Measurements from ENCODE around the gene MYH11.

MYH11 gene

GRCh38 chr16:15870011-15870410 is 13.2 kb upstream of the MYH11 start:
- DNase-seq (ENCODE audit: low read depth, low spot score), result no peak
- Histone ChIP-seq H3K9ac (ENCODE audit: insufficient read length) (no peak overlapping the region), H3K9me3 (ENCODE audit: low read depth, low read length) (no peaks in the 10 kb centered on the region), H3K4me3 (no peak overlapping the region), H3K27ac (no peak overlapping the region), H3K36me3 (ENCODE audit: insufficient read depth, low read length) (peaks cover 47% of the 10 kb centered on the region)
- TF ChIP-seq POLR2AphosphoS5 (IDR thresholded peaks at IDR 0.05; ENCODE audit: borderline replicate concordance, low read depth, low read length) (no peak), FOXP2 (optimal IDR thresholded peaks at IDR 0.05; ENCODE audit: control extremely low read depth, extremely low read length, insufficient read depth) (no peak), EZH2 (IDR thresholded peaks at IDR 0.05) (no peak)

GRCh38 chr16:15866451-15866850 is 9.6 kb upstream of the MYH11 start:
- no peaks in the 10 kb centered on the region for H3K9me3 ChIP-seq (ENCODE audit: low read depth, low read length)
- TF ChIP-seq EZH2 (IDR thresholded peaks at IDR 0.05), result no peak
- TF ChIP-seq POLR2AphosphoS5 (IDR thresholded peaks at IDR 0.05; ENCODE audit: borderline replicate concordance, low read depth, low read length), result no peak
- no peak for DNase-seq (ENCODE audit: low read depth, low spot score)
- H3K27ac ChIP-seq, result no peak overlapping the region
- no peak overlapping the region for H3K9ac ChIP-seq (ENCODE audit: insufficient read length)
- H3K4me3 ChIP-seq, result no peak overlapping the region
- peaks cover 34% of the 10 kb centered on the region for H3K36me3 ChIP-seq (ENCODE audit: insufficient read depth, low read length)

GRCh38 chr16:15865742-15866141 is 8.9 kb upstream of the MYH11 start:
- peaks cover 32% of the 10 kb centered on the region for H3K36me3 ChIP-seq (ENCODE audit: insufficient read depth, low read length)
- H3K9me3 ChIP-seq (ENCODE audit: low read depth, low read length), result no peaks in the 10 kb centered on the region
- no peak overlapping the region for H3K9ac ChIP-seq (ENCODE audit: insufficient read length)
- H3K27ac ChIP-seq, result no peak overlapping the region
- TF ChIP-seq POLR2AphosphoS5 (IDR thresholded peaks at IDR 0.05; ENCODE audit: borderline replicate concordance, low read depth, low read length), result no peak
- no peak for TF ChIP-seq FOXP2 (optimal IDR thresholded peaks at IDR 0.05; ENCODE audit: control extremely low read depth, extremely low read length, insufficient read depth)
- no peak for TF ChIP-seq EZH2 (IDR thresholded peaks at IDR 0.05)
- no peak for DNase-seq (ENCODE audit: low read depth, low spot score)
- H3K4me3 ChIP-seq, result no peak overlapping the region

- Histone ChIP-seq H3K9ac (ENCODE audit: insufficient read length) (no peak overlapping the region), H3K36me3 (ENCODE audit: insufficient read depth, low read length) (peaks cover 25% of the 10 kb centered on the region)
- no peak for DNase-seq (ENCODE audit: low read depth, low spot score)
Observed at GRCh38 chr16:15864939-15865338, 8.1 kb upstream of the MYH11 start.

GRCh38 chr16:15861996-15862395 is 5.2 kb upstream of the MYH11 start:
- H3K27ac ChIP-seq, result no peak overlapping the region
- H3K36me3 ChIP-seq (ENCODE audit: insufficient read depth, low read length), result peaks cover 11% of the 10 kb centered on the region
- H3K4me3 ChIP-seq, result no peak overlapping the region
- TF ChIP-seq FOXP2 (optimal IDR thresholded peaks at IDR 0.05; ENCODE audit: control extremely low read depth, extremely low read length, insufficient read depth) (no peak), EZH2 (IDR thresholded peaks at IDR 0.05) (no peak), POLR2AphosphoS5 (IDR thresholded peaks at IDR 0.05; ENCODE audit: borderline replicate concordance, low read depth, low read length) (no peak)
- no peak for DNase-seq (ENCODE audit: low read depth, low spot score)
- H3K9ac ChIP-seq (ENCODE audit: insufficient read length), result no peak overlapping the region
- no peaks in the 10 kb centered on the region for H3K9me3 ChIP-seq (ENCODE audit: low read depth, low read length)

More at GRCh38 chr16:15864939-15865338, 8.1 kb upstream of the MYH11 start:
- H3K4me3 ChIP-seq, result no peak overlapping the region
- no peaks in the 10 kb centered on the region for H3K9me3 ChIP-seq (ENCODE audit: low read depth, low read length)
- H3K27ac ChIP-seq, result no peak overlapping the region
- no peak for TF ChIP-seq FOXP2 (optimal IDR thresholded peaks at IDR 0.05; ENCODE audit: control extremely low read depth, extremely low read length, insufficient read depth)

GRCh38 chr16:15858921-15859668 is 2.3 kb upstream of the MYH11 start:
- no peak overlapping the region for H3K9ac ChIP-seq (ENCODE audit: insufficient read length)
- no peak overlapping the region for H3K27ac ChIP-seq
- no peak for TF ChIP-seq EZH2 (IDR thresholded peaks at IDR 0.05)
- TF ChIP-seq POLR2AphosphoS5 (IDR thresholded peaks at IDR 0.05; ENCODE audit: borderline replicate concordance, low read depth, low read length), result no peak
- TF ChIP-seq FOXP2 (optimal IDR thresholded peaks at IDR 0.05; ENCODE audit: control extremely low read depth, extremely low read length, insufficient read depth), result no peak
- no peaks in the 10 kb centered on the region for H3K36me3 ChIP-seq (ENCODE audit: insufficient read depth, low read length)
- DNase-seq (ENCODE audit: low read depth, low spot score), result no peak
- H3K4me3 ChIP-seq, result no peak overlapping the region
- H3K9me3 ChIP-seq (ENCODE audit: low read depth, low read length), result no peaks in the 10 kb centered on the region

- H3K27ac ChIP-seq, result no peak overlapping the region
- H3K9me3 ChIP-seq (ENCODE audit: low read depth, low read length), result no peaks in the 10 kb centered on the region
- H3K4me3 ChIP-seq, result no peak overlapping the region
- H3K9ac ChIP-seq (ENCODE audit: insufficient read length), result no peak overlapping the region
- no peak for DNase-seq (ENCODE audit: low read depth, low spot score)
- no peak for TF ChIP-seq FOXP2 (optimal IDR thresholded peaks at IDR 0.05; ENCODE audit: control extremely low read depth, extremely low read length, insufficient read depth)
- no peaks in the 10 kb centered on the region for H3K36me3 ChIP-seq (ENCODE audit: insufficient read depth, low read length)
Observed at GRCh38 chr16:15857724-15858560, 1.1 kb upstream of the MYH11 start.

- no peak for DNase-seq (ENCODE audit: low read depth, low spot score)
- TF ChIP-seq FOXP2 (optimal IDR thresholded peaks at IDR 0.05; ENCODE audit: control extremely low read depth, extremely low read length, insufficient read depth), result no peak
- TF ChIP-seq EZH2 (IDR thresholded peaks at IDR 0.05), result no peak
- no peak for TF ChIP-seq POLR2AphosphoS5 (IDR thresholded peaks at IDR 0.05; ENCODE audit: borderline replicate concordance, low read depth, low read length)
- H3K9ac ChIP-seq (ENCODE audit: insufficient read length), result no peak overlapping the region
- H3K9me3 ChIP-seq (ENCODE audit: low read depth, low read length), result no peaks in the 10 kb centered on the region
- no peaks in the 10 kb centered on the region for H3K36me3 ChIP-seq (ENCODE audit: insufficient read depth, low read length)
- H3K27ac ChIP-seq, result no peak overlapping the region
- no peak overlapping the region for H3K4me3 ChIP-seq
Observed at GRCh38 chr16:15856182-15856581, 646 bp downstream of the MYH11 start.
